WTC11 (cell line): ENCODE data around the gene SELENON. TPM values are rescaled to one million over a fixed set of nuclear protein-coding genes. Genes with fewer than 3 reads are reported as not detected.

Experiments used
- ATAC-seq: fragments of 200-7000 bp; cut with Tn5 transposase; 2 replicates; pipeline ENCODE4 v1.10.0; 2021; ENCODE audit warnings: mild to moderate bottlenecking, moderate library complexity
- CTCF ChIA-PET: fragments of 300-600 bp; sonication (Branson Sonifier 250); formaldehyde crosslinking; loops from one replicate; lab custom pipeline; 2021; ENCODE audit warnings: antibody characterized with exemption; lab: Charles Lee
- POLR2A ChIA-PET: fragments of 350-600 bp; sonication (Branson Sonifier 250); formaldehyde crosslinking; loops from one replicate; lab custom pipeline; 2021; ENCODE audit warnings: antibody characterized with exemption; lab: Charles Lee
- DNase-seq: peaks from one replicate; pipeline ENCODE4 v3.0.0; 2021; ENCODE audit warnings: low spot score
- H3K27ac Mint-ChIP-seq: 2 replicates; pipeline ENCODE4 v1.8.0; 2021; ENCODE audit warnings: mixed read lengths
- H3K27me3 Mint-ChIP-seq: 2 replicates; pipeline ENCODE4 v1.8.0; 2021; ENCODE audit warnings: low read depth, mild to moderate bottlenecking, moderate library complexity, mixed read lengths
- H3K36me3 Mint-ChIP-seq: 2 replicates; pipeline ENCODE4 v1.8.0; 2021; ENCODE audit warnings: mixed read lengths
- H3K4me1 Mint-ChIP-seq: 2 replicates; pipeline ENCODE4 v1.8.0; 2022; ENCODE audit warnings: mixed read lengths
- H3K4me3 Mint-ChIP-seq: 2 replicates; pipeline ENCODE4 v1.8.0; 2021; ENCODE audit warnings: mild to moderate bottlenecking, moderate library complexity, mixed read lengths
- H3K9me3 Mint-ChIP-seq: 2 replicates; pipeline ENCODE4 v1.8.0; 2021; ENCODE audit warnings: mixed read lengths
- ATF1 ChIP-seq: sonication (generic); formaldehyde crosslinking; IDR thresholded peaks from 2 replicates; pipeline ENCODE4 v1.8.1; 2023; ENCODE audit warnings: mild to moderate bottlenecking, moderate library complexity, missing genetic modification reagents
- FOXJ3 ChIP-seq: sonication (generic); formaldehyde crosslinking; IDR thresholded peaks from 2 replicates; pipeline ENCODE4 v1.9.0; 2021; ENCODE audit warnings: missing genetic modification reagents, mild to moderate bottlenecking, borderline replicate concordance
- HMGA2 ChIP-seq: fragments of 250-450 bp; sonication (Bioruptor Pico); IDR thresholded peaks from 2 replicates; pipeline ENCODE4 v1.4.0; 2021; ENCODE audit warnings: mild to moderate bottlenecking, moderate library complexity
- NR1H2 ChIP-seq: sonication (generic); formaldehyde crosslinking; IDR thresholded peaks from 2 replicates; pipeline ENCODE4 v1.9.0; 2021; ENCODE audit warnings: mild to moderate bottlenecking, moderate library complexity, missing genetic modification reagents
- SMAD3 ChIP-seq: sonication (generic); formaldehyde crosslinking; IDR thresholded peaks from 2 replicates; pipeline ENCODE4 v1.8.0; 2022; ENCODE audit warnings: missing genetic modification reagents, mild to moderate bottlenecking, borderline replicate concordance
- SMAD4 ChIP-seq: sonication (generic); formaldehyde crosslinking; IDR thresholded peaks from 2 replicates; pipeline ENCODE4 v1.8.0; 2022; ENCODE audit warnings: mild to moderate bottlenecking, missing genetic modification reagents
- ZBTB21 ChIP-seq: sonication (generic); formaldehyde crosslinking; IDR thresholded peaks from 2 replicates; pipeline ENCODE4 v1.8.1; 2023; ENCODE audit warnings: mild to moderate bottlenecking, missing genetic modification reagents, borderline replicate concordance
- total RNA-seq: library from RNA; stranded (reverse); gene quantifications from 3 replicates; pipeline ENCODE4 v1.2.3, GENCODE V29; 2021
- TF ChIP-seq, protein P1 (sequence below): sonication (generic); formaldehyde crosslinking; IDR thresholded peaks from 2 replicates; pipeline ENCODE4 v1.8.0; 2022; ENCODE audit warnings: missing genetic modification reagents
- TF ChIP-seq, protein P2 (sequence below): sonication (generic); formaldehyde crosslinking; IDR thresholded peaks from 2 replicates; pipeline ENCODE4 v1.8.0; 2023; ENCODE audit warnings: mild to moderate bottlenecking, missing genetic modification reagents
- TF ChIP-seq, protein P3 (sequence below): sonication (generic); formaldehyde crosslinking; IDR thresholded peaks from 2 replicates; pipeline ENCODE4 v1.8.1; 2023; ENCODE audit warnings: mild to moderate bottlenecking, missing genetic modification reagents
- TF ChIP-seq, protein P4 (sequence below): sonication (generic); formaldehyde crosslinking; IDR thresholded peaks from 2 replicates; pipeline ENCODE4 v1.8.1; 2023; ENCODE audit warnings: mild to moderate bottlenecking, missing genetic modification reagents, borderline replicate concordance
- TF ChIP-seq, protein P5 (sequence below): sonication (generic); formaldehyde crosslinking; conservative IDR thresholded peaks from 2 replicates; pipeline ENCODE4 v1.8.1; 2023; ENCODE audit warnings: mild to moderate bottlenecking, low read depth, missing genetic modification reagents, moderate library complexity

SELENON gene
- total RNA-seq, 1 experiment from 2014 or later, result 80.2 TPM

DNA sequence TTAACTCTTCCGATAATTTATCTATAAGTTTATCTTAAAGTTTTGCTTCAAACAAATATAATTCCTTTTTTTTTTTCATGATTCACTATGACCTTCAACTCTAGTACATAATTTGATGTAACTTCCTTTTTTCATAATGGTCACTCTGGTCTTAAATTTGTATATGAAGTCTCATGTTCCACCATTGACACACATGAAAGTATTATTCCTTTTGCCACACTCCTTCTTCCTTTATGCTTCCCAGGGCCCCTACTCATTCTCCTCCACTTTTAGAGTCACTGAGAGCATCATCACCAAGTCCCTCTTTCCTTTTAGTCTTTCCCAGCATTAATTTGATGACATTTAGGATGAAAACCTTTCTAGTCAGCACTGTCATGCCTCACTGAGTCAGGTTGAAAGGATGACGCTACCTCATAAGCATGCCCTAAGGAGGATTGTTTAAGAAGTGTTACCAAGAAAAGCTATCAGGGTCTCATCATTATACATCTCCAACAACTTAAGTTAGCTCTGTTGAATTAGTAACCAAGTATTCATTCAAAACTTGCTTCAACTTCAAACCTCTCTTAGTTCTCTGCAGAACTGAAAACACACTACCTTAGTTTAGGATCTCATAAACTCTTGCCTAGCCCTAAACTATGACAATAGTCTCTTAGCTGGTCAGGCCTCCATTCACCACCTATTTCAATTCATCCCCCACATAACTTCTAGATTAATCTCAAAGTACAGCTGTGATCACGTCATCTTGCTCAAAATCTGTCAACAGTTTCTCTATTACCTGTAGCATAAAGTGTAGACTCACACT, 44.7 kb downstream of the SELENON start (continued):
- TF ChIP-seq, protein P1, sequence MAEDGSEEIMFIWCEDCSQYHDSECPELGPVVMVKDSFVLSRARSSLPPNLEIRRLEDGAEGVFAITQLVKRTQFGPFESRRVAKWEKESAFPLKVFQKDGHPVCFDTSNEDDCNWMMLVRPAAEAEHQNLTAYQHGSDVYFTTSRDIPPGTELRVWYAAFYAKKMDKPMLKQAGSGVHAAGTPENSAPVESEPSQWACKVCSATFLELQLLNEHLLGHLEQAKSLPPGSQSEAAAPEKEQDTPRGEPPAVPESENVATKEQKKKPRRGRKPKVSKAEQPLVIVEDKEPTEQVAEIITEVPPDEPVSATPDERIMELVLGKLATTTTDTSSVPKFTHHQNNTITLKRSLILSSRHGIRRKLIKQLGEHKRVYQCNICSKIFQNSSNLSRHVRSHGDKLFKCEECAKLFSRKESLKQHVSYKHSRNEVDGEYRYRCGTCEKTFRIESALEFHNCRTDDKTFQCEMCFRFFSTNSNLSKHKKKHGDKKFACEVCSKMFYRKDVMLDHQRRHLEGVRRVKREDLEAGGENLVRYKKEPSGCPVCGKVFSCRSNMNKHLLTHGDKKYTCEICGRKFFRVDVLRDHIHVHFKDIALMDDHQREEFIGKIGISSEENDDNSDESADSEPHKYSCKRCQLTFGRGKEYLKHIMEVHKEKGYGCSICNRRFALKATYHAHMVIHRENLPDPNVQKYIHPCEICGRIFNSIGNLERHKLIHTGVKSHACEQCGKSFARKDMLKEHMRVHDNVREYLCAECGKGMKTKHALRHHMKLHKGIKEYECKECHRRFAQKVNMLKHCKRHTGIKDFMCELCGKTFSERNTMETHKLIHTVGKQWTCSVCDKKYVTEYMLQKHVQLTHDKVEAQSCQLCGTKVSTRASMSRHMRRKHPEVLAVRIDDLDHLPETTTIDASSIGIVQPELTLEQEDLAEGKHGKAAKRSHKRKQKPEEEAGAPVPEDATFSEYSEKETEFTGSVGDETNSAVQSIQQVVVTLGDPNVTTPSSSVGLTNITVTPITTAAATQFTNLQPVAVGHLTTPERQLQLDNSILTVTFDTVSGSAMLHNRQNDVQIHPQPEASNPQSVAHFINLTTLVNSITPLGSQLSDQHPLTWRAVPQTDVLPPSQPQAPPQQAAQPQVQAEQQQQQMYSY, result no peak
- TF ChIP-seq, protein P2, sequence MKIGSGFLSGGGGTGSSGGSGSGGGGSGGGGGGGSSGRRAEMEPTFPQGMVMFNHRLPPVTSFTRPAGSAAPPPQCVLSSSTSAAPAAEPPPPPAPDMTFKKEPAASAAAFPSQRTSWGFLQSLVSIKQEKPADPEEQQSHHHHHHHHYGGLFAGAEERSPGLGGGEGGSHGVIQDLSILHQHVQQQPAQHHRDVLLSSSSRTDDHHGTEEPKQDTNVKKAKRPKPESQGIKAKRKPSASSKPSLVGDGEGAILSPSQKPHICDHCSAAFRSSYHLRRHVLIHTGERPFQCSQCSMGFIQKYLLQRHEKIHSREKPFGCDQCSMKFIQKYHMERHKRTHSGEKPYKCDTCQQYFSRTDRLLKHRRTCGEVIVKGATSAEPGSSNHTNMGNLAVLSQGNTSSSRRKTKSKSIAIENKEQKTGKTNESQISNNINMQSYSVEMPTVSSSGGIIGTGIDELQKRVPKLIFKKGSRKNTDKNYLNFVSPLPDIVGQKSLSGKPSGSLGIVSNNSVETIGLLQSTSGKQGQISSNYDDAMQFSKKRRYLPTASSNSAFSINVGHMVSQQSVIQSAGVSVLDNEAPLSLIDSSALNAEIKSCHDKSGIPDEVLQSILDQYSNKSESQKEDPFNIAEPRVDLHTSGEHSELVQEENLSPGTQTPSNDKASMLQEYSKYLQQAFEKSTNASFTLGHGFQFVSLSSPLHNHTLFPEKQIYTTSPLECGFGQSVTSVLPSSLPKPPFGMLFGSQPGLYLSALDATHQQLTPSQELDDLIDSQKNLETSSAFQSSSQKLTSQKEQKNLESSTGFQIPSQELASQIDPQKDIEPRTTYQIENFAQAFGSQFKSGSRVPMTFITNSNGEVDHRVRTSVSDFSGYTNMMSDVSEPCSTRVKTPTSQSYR, result no peak
- TF ChIP-seq, protein P3, sequence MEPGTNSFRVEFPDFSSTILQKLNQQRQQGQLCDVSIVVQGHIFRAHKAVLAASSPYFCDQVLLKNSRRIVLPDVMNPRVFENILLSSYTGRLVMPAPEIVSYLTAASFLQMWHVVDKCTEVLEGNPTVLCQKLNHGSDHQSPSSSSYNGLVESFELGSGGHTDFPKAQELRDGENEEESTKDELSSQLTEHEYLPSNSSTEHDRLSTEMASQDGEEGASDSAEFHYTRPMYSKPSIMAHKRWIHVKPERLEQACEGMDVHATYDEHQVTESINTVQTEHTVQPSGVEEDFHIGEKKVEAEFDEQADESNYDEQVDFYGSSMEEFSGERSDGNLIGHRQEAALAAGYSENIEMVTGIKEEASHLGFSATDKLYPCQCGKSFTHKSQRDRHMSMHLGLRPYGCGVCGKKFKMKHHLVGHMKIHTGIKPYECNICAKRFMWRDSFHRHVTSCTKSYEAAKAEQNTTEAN, result no peak
- no peak for TF ChIP-seq SMAD4 (CRISPR knock-in tag)
- TF ChIP-seq NR1H2, result no peak

DNA sequence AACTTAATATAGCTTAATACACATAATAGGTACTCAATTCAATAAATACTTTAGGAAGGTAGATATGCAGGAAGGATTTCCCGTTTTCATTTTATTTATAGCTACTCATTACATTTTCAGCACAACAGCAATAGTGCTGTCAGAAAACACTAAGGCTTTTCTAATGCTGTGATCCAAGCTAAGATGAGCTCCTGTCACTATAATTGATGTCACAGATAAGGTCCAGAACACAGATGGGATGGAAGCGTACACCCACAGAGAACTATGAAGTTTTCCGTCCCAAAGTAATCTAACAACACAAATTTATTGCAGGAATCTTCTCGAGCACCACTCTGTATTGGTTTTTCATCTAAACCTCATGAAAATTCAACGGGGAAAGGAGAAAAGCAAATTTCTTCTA, 45.7 kb downstream of the SELENON start:
- TF ChIP-seq, protein P4, sequence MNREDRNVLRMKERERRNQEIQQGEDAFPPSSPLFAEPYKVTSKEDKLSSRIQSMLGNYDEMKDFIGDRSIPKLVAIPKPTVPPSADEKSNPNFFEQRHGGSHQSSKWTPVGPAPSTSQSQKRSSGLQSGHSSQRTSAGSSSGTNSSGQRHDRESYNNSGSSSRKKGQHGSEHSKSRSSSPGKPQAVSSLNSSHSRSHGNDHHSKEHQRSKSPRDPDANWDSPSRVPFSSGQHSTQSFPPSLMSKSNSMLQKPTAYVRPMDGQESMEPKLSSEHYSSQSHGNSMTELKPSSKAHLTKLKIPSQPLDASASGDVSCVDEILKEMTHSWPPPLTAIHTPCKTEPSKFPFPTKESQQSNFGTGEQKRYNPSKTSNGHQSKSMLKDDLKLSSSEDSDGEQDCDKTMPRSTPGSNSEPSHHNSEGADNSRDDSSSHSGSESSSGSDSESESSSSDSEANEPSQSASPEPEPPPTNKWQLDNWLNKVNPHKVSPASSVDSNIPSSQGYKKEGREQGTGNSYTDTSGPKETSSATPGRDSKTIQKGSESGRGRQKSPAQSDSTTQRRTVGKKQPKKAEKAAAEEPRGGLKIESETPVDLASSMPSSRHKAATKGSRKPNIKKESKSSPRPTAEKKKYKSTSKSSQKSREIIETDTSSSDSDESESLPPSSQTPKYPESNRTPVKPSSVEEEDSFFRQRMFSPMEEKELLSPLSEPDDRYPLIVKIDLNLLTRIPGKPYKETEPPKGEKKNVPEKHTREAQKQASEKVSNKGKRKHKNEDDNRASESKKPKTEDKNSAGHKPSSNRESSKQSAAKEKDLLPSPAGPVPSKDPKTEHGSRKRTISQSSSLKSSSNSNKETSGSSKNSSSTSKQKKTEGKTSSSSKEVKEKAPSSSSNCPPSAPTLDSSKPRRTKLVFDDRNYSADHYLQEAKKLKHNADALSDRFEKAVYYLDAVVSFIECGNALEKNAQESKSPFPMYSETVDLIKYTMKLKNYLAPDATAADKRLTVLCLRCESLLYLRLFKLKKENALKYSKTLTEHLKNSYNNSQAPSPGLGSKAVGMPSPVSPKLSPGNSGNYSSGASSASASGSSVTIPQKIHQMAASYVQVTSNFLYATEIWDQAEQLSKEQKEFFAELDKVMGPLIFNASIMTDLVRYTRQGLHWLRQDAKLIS (CRISPR knock-in tag), result no peak
- no peak for TF ChIP-seq HMGA2 (CRISPR knock-in tag)
- no peak for TF ChIP-seq SMAD3 (CRISPR knock-in tag)
- no peak for TF ChIP-seq ATF1
- no peak for TF ChIP-seq FOXJ3 (CRISPR knock-in tag)
- no peak for TF ChIP-seq ZBTB21 (CRISPR knock-in tag)
- TF ChIP-seq, protein P5, sequence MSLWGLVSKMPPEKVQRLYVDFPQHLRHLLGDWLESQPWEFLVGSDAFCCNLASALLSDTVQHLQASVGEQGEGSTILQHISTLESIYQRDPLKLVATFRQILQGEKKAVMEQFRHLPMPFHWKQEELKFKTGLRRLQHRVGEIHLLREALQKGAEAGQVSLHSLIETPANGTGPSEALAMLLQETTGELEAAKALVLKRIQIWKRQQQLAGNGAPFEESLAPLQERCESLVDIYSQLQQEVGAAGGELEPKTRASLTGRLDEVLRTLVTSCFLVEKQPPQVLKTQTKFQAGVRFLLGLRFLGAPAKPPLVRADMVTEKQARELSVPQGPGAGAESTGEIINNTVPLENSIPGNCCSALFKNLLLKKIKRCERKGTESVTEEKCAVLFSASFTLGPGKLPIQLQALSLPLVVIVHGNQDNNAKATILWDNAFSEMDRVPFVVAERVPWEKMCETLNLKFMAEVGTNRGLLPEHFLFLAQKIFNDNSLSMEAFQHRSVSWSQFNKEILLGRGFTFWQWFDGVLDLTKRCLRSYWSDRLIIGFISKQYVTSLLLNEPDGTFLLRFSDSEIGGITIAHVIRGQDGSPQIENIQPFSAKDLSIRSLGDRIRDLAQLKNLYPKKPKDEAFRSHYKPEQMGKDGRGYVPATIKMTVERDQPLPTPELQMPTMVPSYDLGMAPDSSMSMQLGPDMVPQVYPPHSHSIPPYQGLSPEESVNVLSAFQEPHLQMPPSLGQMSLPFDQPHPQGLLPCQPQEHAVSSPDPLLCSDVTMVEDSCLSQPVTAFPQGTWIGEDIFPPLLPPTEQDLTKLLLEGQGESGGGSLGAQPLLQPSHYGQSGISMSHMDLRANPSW (CRISPR knock-in tag), result no peak
- Mint-ChIP-seq H3K36me3 (no peaks in the 10 kb centered on the region), H3K27ac (no peak overlapping the region), H3K4me3 (no peak overlapping the region), H3K27me3 (no peaks in the 10 kb centered on the region), H3K9me3 (no peaks in the 10 kb centered on the region), H3K4me1 (peaks cover 4% of the 10 kb centered on the region; the same call in 1 of the 2 replicates)
- ChIA-PET POLR2A (no interaction called here), CTCF (interaction anchor here (0.7 to 2.9 kb wide), 3 partner anchors 9 to 152 kb away, joined by 4 to 8 read pairs (median 5); partner anchors contain the start of gene PAFAH2)
- no peak for DNase-seq
- no peak for ATAC-seq
